ENCODE measurements around the gene DIAPH3.

DIAPH3 gene

GRCh38 chr13:59979589-59979988, 184.1 kb downstream of the DIAPH3 start:
- FAIRE-seq: no peak

GRCh38 chr13:59978862-59979261, 184.9 kb downstream of the DIAPH3 start:
- DNase-seq (ENCODE audit: insufficient read length, low spot score): no peak
- FAIRE-seq: no peak
- no peak for TF ChIP-seq CTCF (IDR thresholded peaks at IDR 0.05; ENCODE audit: insufficient read depth, missing control alignments)

More at GRCh38 chr13:59979589-59979988, 184.1 kb downstream of the DIAPH3 start:
- DNase-seq (ENCODE audit: insufficient read length, low spot score): no peak
- TF ChIP-seq CTCF (IDR thresholded peaks at IDR 0.05; ENCODE audit: insufficient read depth, missing control alignments): no peak

GRCh38 chr13:59976856-59977255, 186.9 kb downstream of the DIAPH3 start:
- no peak for TF ChIP-seq CTCF (IDR thresholded peaks at IDR 0.05; ENCODE audit: insufficient read depth, missing control alignments)
- FAIRE-seq: no peak
- DNase-seq (ENCODE audit: insufficient read length, low spot score): no peak

- DNase-seq (ENCODE audit: insufficient read length, low spot score): no peak
- TF ChIP-seq CTCF (IDR thresholded peaks at IDR 0.05; ENCODE audit: insufficient read depth, missing control alignments): no peak
- FAIRE-seq: no peak
Measured at GRCh38 chr13:59975807-59976435, 187.8 kb downstream of the DIAPH3 start.

- TF ChIP-seq CTCF (IDR thresholded peaks at IDR 0.05; ENCODE audit: insufficient read depth, missing control alignments): no peak
- no peak for FAIRE-seq
- DNase-seq (ENCODE audit: insufficient read length, low spot score): no peak
Measured at GRCh38 chr13:59970847-59971246, 192.9 kb downstream of the DIAPH3 start.

- no peak for TF ChIP-seq CTCF (IDR thresholded peaks at IDR 0.05; ENCODE audit: insufficient read depth, missing control alignments)
- no peak for DNase-seq (ENCODE audit: insufficient read length, low spot score)
- FAIRE-seq: no peak
Measured at GRCh38 chr13:59963827-59964226, 199.9 kb downstream of the DIAPH3 start.

- no peak for FAIRE-seq
- TF ChIP-seq CTCF (IDR thresholded peaks at IDR 0.05; ENCODE audit: insufficient read depth, missing control alignments): no peak
- DNase-seq (ENCODE audit: insufficient read length, low spot score): no peak
Measured at GRCh38 chr13:59963383-59963782, 200.3 kb downstream of the DIAPH3 start.
